ENCODE data around the gene ANKS6. TPM values are rescaled to one million over a fixed set of nuclear protein-coding genes. Genes with fewer than 3 reads are reported as not detected.

Gene ANKS6
- total RNA-seq, 6 donors from 2014 or later, result 25.6 to 56.2 (median 34.2) TPM

- no peak for DNase-seq
- WGBS, 2 donors, result 73 to 85% methylated on average over 8 of the region's 8 CpGs
- ATAC-seq (ENCODE audit: low FRiP score in 2 of 2), result no peak
- no peaks in the 10 kb centered on the region for H3K36me3 ChIP-seq
- H3K4me1 ChIP-seq, result peaks cover 10 to 36% (median 14%) of the 10 kb centered on the region in 4 donors
- no peak overlapping the region for H3K4me3 ChIP-seq
- peaks cover 0 to 6% (median 0%) of the 10 kb centered on the region in 4 donors for H3K27me3 ChIP-seq
- H3K9me3 ChIP-seq, result no peaks in the 10 kb centered on the region
- no peak overlapping the region for H3K27ac ChIP-seq
- TF ChIP-seq EP300 (IDR thresholded peaks at IDR 0.05), result no peak
- no peak for TF ChIP-seq POLR2AphosphoS5 (IDR thresholded peaks at IDR 0.05)
- TF ChIP-seq CTCF (IDR thresholded peaks at IDR 0.05), result no peak
- no peak for TF ChIP-seq POLR2A (IDR thresholded peaks at IDR 0.05)
Measured at GRCh38 chr9:98805506-98806272, 9.3 kb upstream of the ANKS6 start.

- Histone ChIP-seq H3K27me3 (peaks cover 0 to 6% (median 0%) of the 10 kb centered on the region in 4 donors), H3K4me1 (peaks cover 9 to 26% (median 17%) of the 10 kb centered on the region in 4 donors), H3K4me3 (no peak overlapping the region), H3K27ac (no peak overlapping the region), H3K36me3 (no peaks in the 10 kb centered on the region), H3K9me3 (no peaks in the 10 kb centered on the region)
- 18 to 23% methylated on average over 2 of the region's 2 CpGs for WGBS, 2 donors
- DNase-seq (no peak), ATAC-seq (ENCODE audit: low FRiP score in 2 of 2) (no peak)
- TF ChIP-seq POLR2A (IDR thresholded peaks at IDR 0.05) (no peak), POLR2AphosphoS5 (IDR thresholded peaks at IDR 0.05) (no peak), EP300 (IDR thresholded peaks at IDR 0.05) (no peak), CTCF (IDR thresholded peaks at IDR 0.05) (no peak)
Measured at GRCh38 chr9:98804083-98804482, 7.7 kb upstream of the ANKS6 start.

GRCh38 chr9:98801969-98802371 is 5.6 kb upstream of the ANKS6 start:
- 86 to 100% methylated on average over 1 of the region's 1 CpG for WGBS, 2 donors
- ATAC-seq (ENCODE audit: low FRiP score in 2 of 2) (no peak), DNase-seq (no peak)
- H3K27me3 ChIP-seq, result no peaks in the 10 kb centered on the region
- H3K9me3 ChIP-seq, result peaks cover 0 to 5% (median 0%) of the 10 kb centered on the region in 4 donors
- H3K27ac ChIP-seq, result no peak overlapping the region
- no peak overlapping the region for H3K4me3 ChIP-seq
- peaks cover 0 to 12% (median 5%) of the 10 kb centered on the region in 4 donors for H3K4me1 ChIP-seq
- H3K36me3 ChIP-seq, result no peaks in the 10 kb centered on the region
- TF ChIP-seq EP300 (IDR thresholded peaks at IDR 0.05), result no peak
- TF ChIP-seq CTCF (IDR thresholded peaks at IDR 0.05), result no peak
- no peak for TF ChIP-seq POLR2AphosphoS5 (IDR thresholded peaks at IDR 0.05)
- no peak for TF ChIP-seq POLR2A (IDR thresholded peaks at IDR 0.05)

GRCh38 chr9:98801561-98801960 is 5.2 kb upstream of the ANKS6 start:
- WGBS, 2 donors, result 94 to 95% methylated on average over 1 of the region's 1 CpG
- Histone ChIP-seq H3K36me3 (no peaks in the 10 kb centered on the region), H3K27me3 (no peaks in the 10 kb centered on the region), H3K27ac (no peak overlapping the region), H3K4me3 (no peak overlapping the region), H3K9me3 (peaks cover 0 to 5% (median 0%) of the 10 kb centered on the region in 4 donors), H3K4me1 (peaks cover 0 to 13% (median 5%) of the 10 kb centered on the region in 4 donors)
- no peak for ATAC-seq (ENCODE audit: low FRiP score in 2 of 2)
- TF ChIP-seq POLR2AphosphoS5 (IDR thresholded peaks at IDR 0.05), result no peak
- TF ChIP-seq POLR2A (IDR thresholded peaks at IDR 0.05), result no peak
- TF ChIP-seq EP300 (IDR thresholded peaks at IDR 0.05), result no peak
- no peak for TF ChIP-seq CTCF (IDR thresholded peaks at IDR 0.05)
- DNase-seq, result no peak

Measured in upper lobe of left lung (tissue), 6 donors.